Activated B cell treated with CpG ODN at 0.5 μM for 24 hours (primary cell): ENCODE results near the gene SRGAP2C. TPM values are rescaled to one million over a fixed set of nuclear protein-coding genes. Genes with fewer than 3 reads are reported as not detected.
A peak's percentile ranks its signal among the peaks of the same experiment; 100 is the strongest.
"Not testable (repeated sequence)": the region's sequence is repeated elsewhere in the genome, so short reads cannot be mapped to it uniquely, and the experiment has no call there.

Source experiments
- ATAC-seq: fragments of 200-7000 bp; cut with Tn5 transposase; one replicate; pipeline ENCODE4 v1.10.0; 2021; ENCODE audit warnings: low read depth, mild to moderate bottlenecking, moderate library complexity
- CTCF ChIA-PET: fragments of 350-600 bp; sonication (Branson Sonifier 250); formaldehyde crosslinking; loops from one replicate; lab custom pipeline; 2021; ENCODE audit warnings: antibody characterized with exemption; lab: Charles Lee
- POLR2A ChIA-PET: fragments of 350-600 bp; sonication (Branson Sonifier 250); formaldehyde crosslinking; loops from one replicate; lab custom pipeline; 2021; ENCODE audit warnings: antibody characterized with exemption; lab: Charles Lee
- DNase-seq: peaks from one replicate; pipeline ENCODE4 v3.0.0; 2022
- H3K27ac Mint-ChIP-seq: one replicate; pipeline ENCODE4 v1.8.0; 2020; ENCODE audit warnings: mixed read lengths
- H3K27me3 Mint-ChIP-seq: one replicate; pipeline ENCODE4 v1.8.0; 2021; ENCODE audit warnings: mixed read lengths
- H3K36me3 Mint-ChIP-seq: one replicate; pipeline ENCODE4 v1.8.0; 2021; ENCODE audit warnings: low read depth, mixed read lengths
- H3K4me1 Mint-ChIP-seq: one replicate; pipeline ENCODE4 v1.8.0; 2021; ENCODE audit warnings: mixed read lengths
- H3K4me3 Mint-ChIP-seq: one replicate; pipeline ENCODE4 v1.8.0; 2020; ENCODE audit warnings: mild to moderate bottlenecking, mixed read lengths
- H3K9me3 Mint-ChIP-seq: one replicate; pipeline ENCODE4 v1.8.0; 2020; ENCODE audit warnings: mixed read lengths
- CTCF ChIP-seq: fragments of 200-600 bp; IDR thresholded peaks from one replicate; pipeline ENCODE4 v1.8.0; 2022; ENCODE audit warnings: antibody characterized with exemption, mild to moderate bottlenecking
- intact Hi-C: fragments of 100-400 bp; cut with micrococcal nuclease; formaldehyde crosslinking; loops from one replicate; pipeline ENCODE4 v1.15.1; 2024
- total RNA-seq: library from RNA; stranded (reverse); gene quantifications from 2 replicates; pipeline ENCODE4 v1.2.3, GENCODE V29; 2022

SRGAP2C gene
- total RNA-seq, 1 donor from 2014 or later, result 23.8 TPM

GRCh38 chr1:121401375-121401955 lies 216.7 kb downstream of the SRGAP2C start:
- DNase-seq, CTCF ChIA-PET, H3K27me3 Mint-ChIP-seq, H3K36me3 Mint-ChIP-seq, POLR2A ChIA-PET, H3K4me1 Mint-ChIP-seq, ATAC-seq: not testable (repeated sequence)
- intact Hi-C loops, result loop anchor here (10.0 kb wide), 1 partner anchor 53 kb away; no protein-coding TSS in a partner anchor
- peak overlapping the region; percentile 50 for H3K27ac Mint-ChIP-seq
- H3K4me3 Mint-ChIP-seq, result peak overlapping the region; percentile 47
- H3K9me3 Mint-ChIP-seq, result peaks cover 14% of the 10 kb centered on the region

- ATAC-seq, POLR2A ChIA-PET, H3K4me3 Mint-ChIP-seq, DNase-seq, CTCF ChIA-PET, H3K4me1 Mint-ChIP-seq, H3K36me3 Mint-ChIP-seq, H3K27me3 Mint-ChIP-seq, H3K27ac Mint-ChIP-seq: not testable (repeated sequence)
- H3K9me3 Mint-ChIP-seq, result peaks cover 14% of the 10 kb centered on the region
- intact Hi-C loops, result loop anchor here (10.0 kb wide), 1 partner anchor 52 kb away; no protein-coding TSS in a partner anchor
Measured at GRCh38 chr1:121403254-121403653, 218.5 kb downstream of the SRGAP2C start.

DNA sequence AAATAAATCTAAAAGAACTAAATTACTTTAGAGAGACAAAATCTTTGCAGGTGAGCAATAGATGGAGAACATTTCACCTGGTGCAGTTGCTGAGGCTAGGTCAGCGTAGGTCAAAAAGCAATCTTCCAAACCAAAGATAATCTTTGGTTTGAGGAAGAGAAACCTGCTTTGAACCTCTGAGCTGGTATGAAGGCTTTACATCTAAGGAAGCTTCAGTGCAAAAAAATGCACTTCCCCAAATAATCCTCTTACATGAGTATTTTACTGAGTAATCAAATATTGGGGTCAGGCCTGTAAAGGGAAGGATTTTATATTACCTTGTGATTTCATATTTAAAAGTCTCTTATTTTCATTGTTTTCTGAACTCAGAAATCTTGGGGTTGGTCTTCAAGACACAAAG lies 223.6 kb downstream of the SRGAP2C start:
- no peak for TF ChIP-seq CTCF
- POLR2A ChIA-PET, result no interaction called here
- Mint-ChIP-seq H3K36me3 (no peaks in the 10 kb centered on the region), H3K4me1 (peaks cover 12% of the 10 kb centered on the region), H3K27me3 (no peaks in the 10 kb centered on the region), H3K9me3 (no peaks in the 10 kb centered on the region), H3K4me3 (no peak overlapping the region), H3K27ac (peak overlapping the region; percentile 42)
- no peak for DNase-seq
- ATAC-seq, result peak; percentile 60
- intact Hi-C loops, result loop anchor here (10.0 kb wide), 1 partner anchor 46 kb away; no protein-coding TSS in a partner anchor
- CTCF ChIA-PET, result no interaction called here

- no peak for DNase-seq
- Mint-ChIP-seq H3K4me3 (no peak overlapping the region), H3K4me1 (peaks cover 5% of the 10 kb centered on the region), H3K27me3 (no peaks in the 10 kb centered on the region), H3K36me3 (no peaks in the 10 kb centered on the region), H3K27ac (no peak overlapping the region), H3K9me3 (no peaks in the 10 kb centered on the region)
- no peak for ATAC-seq
- ChIA-PET CTCF (no interaction called here), POLR2A (no interaction called here)
- intact Hi-C loops, result no loop called here
- no peak for TF ChIP-seq CTCF
Measured at GRCh38 chr1:121413821-121414220, 229.0 kb downstream of the SRGAP2C start.

GRCh38 chr1:121414905-121415304 lies 230.1 kb downstream of the SRGAP2C start:
- no peak overlapping the region for H3K27ac Mint-ChIP-seq
- peaks cover 3% of the 10 kb centered on the region for H3K4me1 Mint-ChIP-seq

More at GRCh38 chr1:121414905-121415304, 230.1 kb downstream of the SRGAP2C start:
- ChIA-PET POLR2A (no interaction called here), CTCF (no interaction called here)
- ATAC-seq (no peak), DNase-seq (no peak)
- no peaks in the 10 kb centered on the region for H3K9me3 Mint-ChIP-seq
- peaks cover 4% of the 10 kb centered on the region for H3K27me3 Mint-ChIP-seq
- no peaks in the 10 kb centered on the region for H3K36me3 Mint-ChIP-seq
- H3K4me3 Mint-ChIP-seq, result no peak overlapping the region
- no peak for TF ChIP-seq CTCF
- intact Hi-C loops, result no loop called here
